K562 treated with DMSO at 1 percent for 4 hours (cell line): Measurements from ENCODE around the gene KRTAP2-4. TPM values are rescaled to one million over a fixed set of nuclear protein-coding genes. Genes with fewer than 3 reads are reported as not detected.

Experiments used
- total RNA-seq: library from RNA; unstranded; fragments of 300-600 nt; gene quantifications from 2 replicates; pipeline ENCODE4 v1.2.3, GENCODE V29; 2022; ENCODE audit not compliant: insufficient read depth

The KRTAP2-4 gene, protein sequence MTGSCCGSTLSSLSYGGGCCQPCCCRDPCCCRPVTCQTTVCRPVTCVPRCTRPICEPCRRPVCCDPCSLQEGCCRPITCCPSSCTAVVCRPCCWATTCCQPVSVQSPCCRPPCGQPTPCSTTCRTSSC
- not detected in 2 replicates for total RNA-seq

DNA sequence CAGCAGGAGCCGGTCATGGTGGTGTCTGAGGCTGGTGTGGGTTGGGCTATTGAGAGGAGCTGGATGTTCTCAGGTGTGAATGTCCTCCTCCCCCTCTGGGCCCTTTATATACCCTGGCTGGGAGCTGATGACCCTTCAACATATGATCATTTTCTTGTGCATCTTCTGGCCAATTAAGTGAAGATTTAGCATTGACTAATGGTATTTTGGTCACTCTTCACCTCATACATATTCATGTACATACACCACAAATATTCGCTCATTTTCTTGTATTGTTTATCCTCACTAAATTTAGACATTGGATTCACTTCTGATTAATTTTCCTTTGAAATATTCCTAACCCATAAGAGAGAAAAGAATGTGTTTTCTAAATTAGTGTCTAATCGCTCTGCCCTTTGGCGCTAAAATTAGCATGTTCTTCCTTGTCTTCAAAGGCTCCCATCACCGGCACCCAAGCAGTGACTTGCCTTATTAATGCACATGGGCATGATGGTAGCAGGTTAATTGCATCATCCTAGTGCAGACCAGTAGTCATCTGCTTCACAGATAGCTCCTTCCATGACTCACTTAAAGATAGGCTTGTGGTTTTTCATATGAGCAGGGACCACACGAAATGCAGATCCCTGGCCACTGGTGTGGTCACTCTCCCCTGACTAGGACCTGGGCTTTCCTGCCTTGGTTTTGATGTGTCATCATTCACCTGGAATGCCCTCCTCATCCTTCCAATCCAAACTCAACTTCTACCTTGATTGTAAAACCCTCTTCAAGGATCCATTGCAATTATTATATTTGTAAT lies at the start of gene KRTAP2-4:
Gene KRTAP2-4, minus strand, starts transcription at position 51 of the 796 bp plus-strand sequence. Its CDS starts 34 bp downstream, at position 17.

DNA sequence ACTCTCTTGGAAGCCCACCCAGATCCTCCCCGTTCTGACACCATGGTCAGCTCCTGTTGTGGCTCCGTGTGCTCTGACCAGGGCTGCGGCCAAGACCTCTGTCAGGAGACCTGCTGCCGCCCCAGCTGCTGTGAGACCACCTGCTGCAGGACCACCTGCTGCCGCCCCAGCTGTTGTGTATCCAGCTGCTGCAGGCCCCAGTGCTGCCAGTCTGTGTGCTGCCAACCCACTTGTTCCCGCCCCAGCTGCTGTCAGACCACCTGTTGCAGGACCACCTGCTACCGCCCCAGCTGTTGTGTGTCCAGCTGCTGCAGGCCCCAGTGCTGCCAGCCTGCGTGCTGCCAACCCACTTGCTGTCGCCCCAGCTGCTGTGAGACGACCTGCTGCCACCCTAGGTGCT lies 39.7 kb upstream of the KRTAP2-4 start, which contains the start of gene KRTAP4-9:
Gene KRTAP4-9, plus strand, starts transcription at position 43 of the 400 bp plus-strand sequence. Its CDS starts 0 bp downstream, at position 43.

DNA sequence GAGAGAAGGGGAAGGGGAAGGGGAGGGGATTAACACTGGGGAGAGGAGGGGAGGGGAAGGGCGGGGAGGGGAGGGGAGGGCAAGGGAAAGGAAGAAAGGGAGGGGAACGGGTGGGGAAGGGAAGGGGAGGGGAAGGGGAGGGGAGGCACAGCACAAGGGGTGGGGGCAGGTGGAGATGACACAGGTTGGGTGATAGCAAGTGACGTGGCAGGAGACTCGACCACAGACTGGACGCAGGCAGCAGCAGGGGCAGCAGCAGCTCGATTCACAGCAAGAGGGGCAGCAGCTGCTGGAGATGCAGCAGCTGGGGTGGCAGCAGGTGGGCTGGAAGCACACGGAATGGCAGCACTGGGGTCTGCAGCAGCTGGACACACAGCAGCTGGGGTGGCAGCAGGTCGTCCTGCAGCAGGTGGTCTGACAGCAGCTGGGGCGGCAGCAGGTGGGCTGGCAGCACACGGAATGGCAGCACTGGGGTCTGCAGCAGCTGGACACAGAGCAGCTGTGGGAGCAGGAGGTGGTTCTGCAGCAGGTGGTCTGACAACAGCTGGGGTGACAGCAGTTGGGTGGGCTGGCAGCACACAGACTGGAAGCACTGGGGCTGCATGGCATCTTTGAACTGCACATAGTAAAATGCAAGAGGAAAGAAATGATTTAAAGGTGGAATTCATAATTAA lies 36.0 kb upstream of the KRTAP2-4 start, which contains the start of gene KRTAP4-16:
Gene KRTAP4-16, minus strand, starts transcription at position 624 of the 674 bp plus-strand sequence. Its CDS starts 0 bp downstream, at position 624.

DNA sequence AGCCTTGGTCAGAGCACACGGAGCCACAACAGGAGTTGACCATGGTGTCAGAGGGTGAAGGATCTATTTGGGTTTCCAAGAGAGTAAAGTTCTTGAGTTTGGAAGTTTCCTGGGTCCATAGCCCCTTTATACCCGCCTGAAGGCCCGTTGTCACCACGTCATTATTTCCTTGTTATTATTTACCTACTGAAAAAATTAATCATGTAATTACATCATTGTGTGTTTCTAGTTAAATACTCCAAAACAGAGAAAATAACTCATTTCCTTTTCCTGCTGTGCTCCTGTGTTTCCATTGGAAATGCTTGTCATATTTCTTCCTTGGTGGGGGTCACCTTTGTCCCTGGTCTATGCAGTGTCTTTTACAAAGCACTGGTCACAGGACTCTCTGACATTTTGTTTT lies 32.4 kb upstream of the KRTAP2-4 start, which contains the start of gene KRTAP4-8:
Gene KRTAP4-8, minus strand, starts transcription at position 101 of the 400 bp plus-strand sequence. Its CDS starts 58 bp downstream, at position 43.

DNA sequence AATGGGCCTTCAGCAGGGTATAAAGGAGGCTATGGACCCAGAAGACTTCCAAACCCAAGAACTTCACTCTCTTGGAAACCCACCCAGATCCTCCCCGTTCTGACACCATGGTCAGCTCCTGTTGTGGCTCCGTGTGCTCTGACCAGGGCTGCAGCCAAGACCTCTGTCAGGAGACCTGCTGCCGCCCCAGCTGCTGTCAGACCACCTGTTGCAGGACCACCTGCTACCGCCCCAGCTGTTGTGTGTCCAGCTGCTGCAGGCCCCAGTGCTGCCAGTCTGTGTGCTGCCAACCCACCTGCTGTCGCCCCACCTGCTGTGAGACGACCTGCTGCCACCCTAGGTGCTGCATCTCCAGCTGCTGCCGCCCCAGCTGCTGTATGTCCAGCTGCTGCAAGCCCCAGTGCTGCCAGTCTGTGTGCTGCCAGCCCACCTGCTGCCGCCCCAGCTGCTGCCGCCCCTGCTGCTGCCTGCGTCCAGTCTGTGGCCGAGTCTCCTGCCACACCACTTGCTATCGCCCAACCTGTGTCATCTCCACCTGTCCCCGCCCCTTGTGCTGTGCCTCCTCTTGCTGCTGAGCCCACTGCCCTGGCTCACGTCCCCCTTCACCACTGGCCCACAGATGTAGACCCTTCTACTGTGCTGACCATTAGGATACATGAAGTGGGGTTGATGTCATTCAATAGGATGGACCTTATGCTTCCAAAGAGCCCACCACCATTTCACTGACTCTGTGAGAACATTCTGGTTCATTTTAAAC lies 18.6 kb upstream of the KRTAP2-4 start, which contains the start of gene KRTAP4-7:
Gene KRTAP4-7, plus strand, starts transcription at position 51 of the 757 bp plus-strand sequence. Its CDS starts 57 bp downstream, at position 108.

DNA sequence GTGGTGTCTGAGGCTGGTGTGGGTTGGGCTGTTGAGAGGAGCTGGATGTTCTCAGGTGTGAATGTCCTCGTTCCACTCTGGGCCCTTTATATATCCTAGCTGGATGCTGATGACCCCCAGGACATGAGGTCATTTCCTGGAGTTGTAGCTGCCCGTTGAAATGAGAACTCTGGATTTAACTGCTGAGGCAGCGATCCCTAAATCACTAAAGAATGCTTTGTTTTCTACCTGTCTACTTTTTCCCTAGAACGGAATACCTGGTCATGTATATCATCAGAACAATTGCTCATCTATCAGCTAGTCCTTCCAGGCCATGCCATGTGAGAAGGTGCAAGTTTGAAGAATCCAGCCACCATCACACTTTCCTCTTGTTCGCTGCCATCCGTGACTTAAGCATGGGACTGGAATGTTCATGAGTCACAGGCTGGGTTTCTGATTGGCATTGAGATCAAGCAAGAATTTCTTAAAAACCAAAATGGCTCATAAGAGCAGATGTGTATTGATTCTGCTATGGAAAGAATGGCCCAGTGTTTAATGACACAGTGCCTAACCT lies 5.6 kb downstream of the KRTAP2-4 start, which contains the start of gene KRTAP2-3:
Gene KRTAP2-3, minus strand, starts transcription at position 63 of the 553 bp plus-strand sequence. CDS start 64 bp downstream, outside the sequence.

DNA sequence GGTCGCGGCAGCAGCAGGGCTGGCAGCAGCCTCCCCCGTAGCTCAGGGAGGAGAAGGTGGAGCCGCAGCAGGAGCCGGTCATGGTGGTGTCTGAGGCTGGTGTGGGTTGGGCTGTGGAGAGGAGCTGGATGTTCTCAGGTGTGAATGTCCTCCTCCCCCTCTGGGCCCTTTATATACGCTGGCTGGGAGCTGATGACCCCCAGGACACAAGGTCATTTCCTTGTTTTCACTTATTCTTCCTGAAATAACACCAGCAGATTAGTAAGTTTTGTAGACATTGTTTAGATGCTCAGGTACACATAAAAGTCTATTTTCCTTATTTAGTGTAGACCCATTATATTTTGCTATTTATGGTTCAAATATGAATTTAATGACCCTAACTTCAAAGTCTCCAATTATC lies 10.5 kb downstream of the KRTAP2-4 start, which contains the start of gene KRTAP2-2:
Gene KRTAP2-2, minus strand, starts transcription at position 101 of the 400 bp plus-strand sequence. Its CDS starts 19 bp downstream, at position 82.

DNA sequence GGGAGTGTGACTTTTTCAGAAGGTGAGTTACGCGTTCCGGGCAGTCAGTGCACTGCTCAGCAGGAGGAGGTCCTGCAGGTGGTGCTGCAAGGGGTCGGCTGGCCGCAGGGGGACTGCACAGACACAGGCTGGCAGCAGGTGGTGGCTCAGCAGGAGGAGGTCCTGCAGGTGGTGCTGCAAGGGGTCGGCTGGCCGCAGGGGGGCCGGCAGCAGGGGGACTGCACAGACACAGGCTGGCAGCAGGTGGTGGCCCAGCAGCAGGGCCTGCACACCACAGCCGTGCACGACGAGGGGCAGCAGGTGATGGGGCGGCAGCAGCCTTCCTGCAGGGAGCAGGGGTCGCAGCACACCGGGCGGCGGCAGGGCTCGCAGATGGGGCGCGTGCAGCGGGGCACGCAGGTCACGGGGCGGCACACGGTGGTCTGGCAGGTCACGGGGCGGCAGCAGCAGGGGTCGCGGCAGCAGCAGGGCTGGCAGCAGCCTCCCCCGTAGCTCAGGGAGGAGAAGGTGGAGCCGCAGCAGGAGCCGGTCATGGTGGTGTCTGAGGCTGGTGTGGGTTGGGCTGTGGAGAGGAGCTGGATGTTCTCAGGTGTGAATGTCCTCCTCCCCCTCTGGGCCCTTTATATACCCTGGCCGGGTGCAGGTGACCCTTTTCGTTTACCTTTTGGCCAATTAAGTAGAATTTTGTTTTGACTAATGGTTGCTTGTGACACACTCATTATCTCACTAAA lies 18.8 kb downstream of the KRTAP2-4 start, which contains the start of gene KRTAP2-1:
Gene KRTAP2-1, minus strand, starts transcription at position 582 of the 731 bp plus-strand sequence. Its CDS starts 49 bp downstream, at position 533.

DNA sequence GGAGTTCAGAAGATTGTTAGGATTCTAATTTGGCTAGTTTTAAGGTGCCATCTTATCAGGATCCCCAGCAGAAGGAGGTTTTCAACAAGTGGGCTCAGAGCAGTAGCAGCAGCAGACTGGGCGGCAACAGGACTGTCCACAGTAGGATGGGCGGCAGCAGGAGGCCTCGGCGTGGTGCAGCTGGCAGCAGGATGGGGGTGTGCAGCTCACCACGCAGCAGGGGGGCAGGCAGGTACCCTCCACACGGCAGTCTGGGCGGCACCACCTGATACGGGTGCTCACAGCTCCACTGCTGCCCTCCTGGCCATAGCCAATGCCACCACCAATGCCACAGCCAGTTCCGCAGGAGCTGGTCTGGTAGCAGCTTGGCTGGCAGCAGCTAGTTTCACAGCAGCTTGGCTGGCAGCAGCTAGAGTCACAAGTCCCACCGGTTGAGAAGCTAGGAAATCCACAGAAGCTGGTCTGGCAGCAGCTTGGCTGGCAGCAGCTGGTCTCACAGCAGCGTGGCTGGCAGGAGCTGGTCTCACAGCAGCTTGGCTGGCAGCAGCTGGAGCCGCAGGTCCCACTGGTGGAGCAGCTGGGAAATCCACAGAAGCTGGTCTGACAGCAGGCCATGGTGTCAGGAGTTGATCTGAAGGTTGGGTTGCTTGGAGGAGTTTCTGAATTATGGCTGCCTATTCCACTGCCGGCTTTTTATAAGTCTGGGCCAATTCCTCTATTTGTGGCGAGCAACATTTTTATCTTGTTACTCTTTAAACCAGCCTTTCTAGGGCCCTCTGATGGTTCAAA lies 24.7 kb downstream of the KRTAP2-4 start, which contains the start of gene KRTAP1-1:
Gene KRTAP1-1, minus strand, starts transcription at position 668 of the 789 bp plus-strand sequence. Its CDS starts 53 bp downstream, at position 615.

DNA sequence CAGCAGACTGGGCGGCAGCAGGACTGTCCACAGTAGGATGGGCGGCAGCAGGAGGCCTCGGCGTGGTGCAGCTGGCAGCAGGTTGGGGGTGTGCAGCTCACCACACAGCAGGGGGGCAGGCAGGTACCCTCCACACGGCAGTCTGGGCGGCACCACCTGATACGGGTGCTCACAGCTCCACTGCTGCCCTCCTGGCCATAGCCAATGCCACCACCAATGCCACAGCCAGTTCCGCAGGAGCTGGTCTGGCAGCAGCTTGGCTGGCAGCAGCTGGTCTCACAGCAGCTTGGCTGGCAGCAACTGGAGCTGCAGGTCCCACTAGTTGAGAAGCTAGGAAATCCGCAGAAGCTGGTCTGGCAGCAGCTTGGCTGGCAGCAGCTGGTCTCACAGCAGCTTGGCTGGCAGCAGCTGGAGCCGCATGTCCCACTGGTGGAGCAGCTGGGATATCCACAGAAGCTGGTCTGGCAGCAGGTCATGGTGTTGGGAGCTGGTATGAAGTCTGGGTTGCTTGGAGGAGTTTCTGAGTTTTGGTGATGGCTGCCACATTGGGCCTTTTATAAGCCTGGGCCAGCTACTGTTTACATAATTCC lies 31.2 kb downstream of the KRTAP2-4 start, which contains the start of gene KRTAP1-3:
Gene KRTAP1-3, minus strand, starts transcription at position 529 of the 590 bp plus-strand sequence. Its CDS starts 53 bp downstream, at position 476.

DNA sequence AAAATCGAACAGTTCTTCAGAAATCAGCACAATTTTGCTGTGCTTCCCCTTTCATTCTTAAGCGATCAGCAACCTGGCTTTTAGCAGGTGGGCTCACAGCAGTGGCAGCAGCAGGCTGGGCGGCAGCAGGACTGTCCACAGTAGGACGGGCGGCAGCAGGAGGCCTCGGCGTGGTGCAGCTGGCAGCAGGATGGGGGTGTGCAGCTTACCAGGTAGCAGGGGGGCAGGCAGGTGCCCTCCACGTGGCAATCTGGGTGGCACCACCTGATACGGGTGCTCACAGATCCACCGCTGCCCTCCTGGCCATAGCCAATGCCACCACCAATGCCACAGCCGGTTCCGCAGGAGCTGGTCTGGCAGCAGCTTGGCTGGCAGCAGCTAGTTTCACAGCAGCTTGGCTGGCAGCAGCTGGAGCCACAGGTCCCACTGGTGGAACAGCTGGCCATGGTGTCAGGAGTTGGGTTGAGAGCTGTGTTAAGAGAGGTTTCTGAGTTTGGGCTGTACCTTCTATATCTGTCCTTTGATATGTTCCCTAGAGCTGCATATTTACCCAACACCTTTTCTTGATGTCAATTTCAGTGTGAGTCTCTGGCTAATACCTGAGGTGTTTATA lies 35.9 kb downstream of the KRTAP2-4 start, which contains the start of gene KRTAP1-4:
Gene KRTAP1-4, minus strand, starts transcription at position 563 of the 613 bp plus-strand sequence. Its CDS starts 117 bp downstream, at position 446.

DNA sequence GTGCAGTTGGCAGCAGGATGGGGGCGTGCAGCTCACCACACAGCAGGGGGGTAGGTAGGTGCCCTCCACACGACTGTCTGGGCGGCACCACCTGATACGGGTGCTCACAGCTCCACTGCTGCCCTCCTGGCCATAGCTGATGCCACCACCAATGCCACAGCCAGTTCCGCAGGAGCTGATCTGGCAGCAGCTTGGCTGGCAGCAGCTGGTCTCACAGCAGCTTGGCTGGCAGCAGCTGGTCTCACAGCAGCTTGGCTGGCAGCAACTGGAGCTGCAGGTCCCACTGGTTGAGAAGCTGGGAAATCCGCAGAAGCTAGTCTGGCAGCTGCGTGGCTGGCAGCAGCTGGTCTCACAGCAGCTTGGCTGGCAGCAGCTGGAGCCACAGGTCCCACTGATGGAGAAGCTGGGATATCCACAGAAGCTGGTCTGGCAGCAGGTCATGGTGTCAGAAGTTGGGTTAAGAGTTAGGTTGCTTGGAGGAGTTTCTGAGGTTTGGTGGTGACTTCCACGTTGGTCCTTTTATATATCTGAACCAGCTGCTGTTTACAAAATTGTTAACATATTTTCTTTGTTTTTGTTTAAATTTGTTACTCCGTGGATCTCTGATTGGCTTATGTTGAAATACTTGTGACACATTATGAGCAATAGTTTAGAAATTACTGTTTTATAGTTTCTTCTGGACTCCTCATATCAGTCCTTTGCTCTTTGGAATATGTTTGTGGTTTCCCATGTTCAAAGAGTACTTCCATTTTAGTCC lies 38.8 kb downstream of the KRTAP2-4 start, which contains the start of gene KRTAP1-5:
Gene KRTAP1-5, minus strand, starts transcription at position 494 of the 757 bp plus-strand sequence. Its CDS starts 53 bp downstream, at position 441.

Other genes starting within 250 kb of the KRTAP2-4 start
- 46.6 and 60.8 TPM in 2 replicates for gene KRT10, start 243.3 kb downstream of the KRTAP2-4 start, total RNA-seq
- 5.7 and 8.8 TPM in 2 replicates for gene KRT12, start 198.7 kb downstream of the KRTAP2-4 start, total RNA-seq
- not detected in 2 replicates for gene KRT20, start 180.6 kb downstream of the KRTAP2-4 start, total RNA-seq
- not detected in 2 replicates for gene KRT23, start 128.2 kb downstream of the KRTAP2-4 start, total RNA-seq
- not detected in 2 replicates for gene KRT39, start 98.9 kb downstream of the KRTAP2-4 start, total RNA-seq
- not detected in 2 replicates for gene KRT40, start 81.6 kb downstream of the KRTAP2-4 start, total RNA-seq
- not detected in 2 replicates for gene KRTAP3-3, start 71.7 kb downstream of the KRTAP2-4 start, total RNA-seq
- not detected in 2 replicates for gene KRTAP3-2, start 66.0 kb downstream of the KRTAP2-4 start, total RNA-seq
- gene KRTAP3-1, start 56.8 kb downstream of the KRTAP2-4 start, total RNA-seq, result not detected in 2 replicates
- not detected in 2 replicates for gene KRTAP1-5, start 38.7 kb downstream of the KRTAP2-4 start, total RNA-seq
- gene KRTAP1-4, start 35.7 kb downstream of the KRTAP2-4 start, total RNA-seq, result not detected in 2 replicates
- not detected in 2 replicates for gene KRTAP1-3, start 31.0 kb downstream of the KRTAP2-4 start, total RNA-seq
- not detected in 2 replicates for gene KRTAP1-1, start 24.4 kb downstream of the KRTAP2-4 start, total RNA-seq
- gene KRTAP2-1, start 18.6 kb downstream of the KRTAP2-4 start, total RNA-seq, result not detected in 2 replicates
- gene KRTAP2-2, start 10.6 kb downstream of the KRTAP2-4 start, total RNA-seq, result not detected in 2 replicates
- not detected in 2 replicates for gene KRTAP2-3, start 5.8 kb downstream of the KRTAP2-4 start, total RNA-seq
- gene KRTAP4-7, start 18.3 kb upstream of the KRTAP2-4 start, total RNA-seq, result not detected in 2 replicates
- not detected in 2 replicates for gene KRTAP4-8, start 32.3 kb upstream of the KRTAP2-4 start, total RNA-seq
- not detected in 2 replicates for gene KRTAP4-16, start 36.3 kb upstream of the KRTAP2-4 start, total RNA-seq
- not detected in 2 replicates for gene KRTAP4-9, start 39.5 kb upstream of the KRTAP2-4 start, total RNA-seq
- gene KRTAP4-11, start 52.5 kb upstream of the KRTAP2-4 start, total RNA-seq, result not detected in 2 replicates
- not detected in 2 replicates for gene KRTAP4-12, start 58.3 kb upstream of the KRTAP2-4 start, total RNA-seq
- gene KRTAP4-6, start 74.7 kb upstream of the KRTAP2-4 start, total RNA-seq, result not detected in 2 replicates
- not detected in 2 replicates for gene KRTAP4-5, start 83.9 kb upstream of the KRTAP2-4 start, total RNA-seq
- not detected in 2 replicates for gene KRTAP4-4, start 94.9 kb upstream of the KRTAP2-4 start, total RNA-seq
- not detected in 2 replicates for gene KRTAP4-3, start 102.3 kb upstream of the KRTAP2-4 start, total RNA-seq
- not detected in 2 replicates for gene KRTAP4-2, start 112.3 kb upstream of the KRTAP2-4 start, total RNA-seq
- not detected in 2 replicates for gene KRTAP4-1, start 119.0 kb upstream of the KRTAP2-4 start, total RNA-seq
- gene KRTAP9-1, start 124.0 kb upstream of the KRTAP2-4 start, total RNA-seq, result not detected in 2 replicates
- gene KRTAP9-2, start 160.8 kb upstream of the KRTAP2-4 start, total RNA-seq, result not detected in 2 replicates
- not detected in 2 replicates for gene KRTAP9-3, start 166.6 kb upstream of the KRTAP2-4 start, total RNA-seq
- not detected in 2 replicates for gene KRTAP9-8, start 172.1 kb upstream of the KRTAP2-4 start, total RNA-seq
- gene KRTAP9-4, start 183.8 kb upstream of the KRTAP2-4 start, total RNA-seq, result not detected in 2 replicates
- gene KRTAP9-9, start 189.5 kb upstream of the KRTAP2-4 start, total RNA-seq, result not detected in 2 replicates
- gene KRTAP9-6, start 199.5 kb upstream of the KRTAP2-4 start, total RNA-seq, result not detected in 2 replicates
- gene KRTAP9-7, start 209.8 kb upstream of the KRTAP2-4 start, total RNA-seq, result not detected in 2 replicates
- not detected in 2 replicates for gene KRTAP29-1, start 237.0 kb upstream of the KRTAP2-4 start, total RNA-seq
- gene KRTAP16-1, start 243.4 kb upstream of the KRTAP2-4 start, total RNA-seq, result not detected in 2 replicates
- not detected in 2 replicates for gene KRTAP17-1, start 249.8 kb upstream of the KRTAP2-4 start, total RNA-seq